H1 (cell line): ENCODE data around the gene PHETA1. TPM values are rescaled to one million over a fixed set of nuclear protein-coding genes. Genes with fewer than 3 reads are reported as not detected.

Experiments used
- CTCF ChIA-PET: fragments of 300-600 bp; sonication (Branson Sonifier 250); formaldehyde crosslinking; loops from one replicate; lab custom pipeline; 2021; ENCODE audit not compliant: partially characterized antibody; lab: Charles Lee
- POLR2A ChIA-PET: fragments of 300-600 bp; sonication (Branson Sonifier 250); formaldehyde crosslinking; loops from one replicate; lab custom pipeline; 2021; ENCODE audit warnings: inconsistent platforms; ENCODE audit not compliant: partially characterized antibody; lab: Charles Lee
- DNase-seq, 2 experiments: peaks; one replicate each; pipeline versions ENCODE4 v3.0.0 to v3.0.0-alpha.2; 2010 to 2022; ENCODE audit warnings: low spot score in 2 of 2, low read depth in 1 of 2, mixed read lengths in 1 of 2
- FAIRE-seq: peaks from 2 replicates; lab custom pipeline; 2011; peaks lifted over from hg19 to GRCh38; lab: Jason Lieb, UNC
- H2AFZ ChIP-seq: 2 replicates; pipeline ENCODE4 v1.8.1; 2012; ENCODE audit warnings: low read length, inconsistent platforms
- H2AK5ac ChIP-seq: 2 replicates; pipeline ENCODE4 v1.6.1; 2013; ENCODE audit warnings: low read depth, low read length
- H2BK120ac ChIP-seq: replicated peaks from 2 replicates; pipeline ENCODE3; 2013; ENCODE audit warnings: low read depth, low read length, inconsistent platforms
- H2BK12ac ChIP-seq: 2 replicates; pipeline ENCODE4 v1.6.1; 2013; ENCODE audit warnings: low read depth, low read length
- H2BK15ac ChIP-seq: 2 replicates; pipeline ENCODE4 v1.6.1; 2013; ENCODE audit warnings: low read length
- H2BK20ac ChIP-seq: 2 replicates; pipeline ENCODE4 v1.6.1; 2013; ENCODE audit warnings: low read length
- H2BK5ac ChIP-seq: 2 replicates; pipeline ENCODE4 v1.6.1; 2013; ENCODE audit warnings: low read depth, low read length
- H3K14ac ChIP-seq: 2 replicates; pipeline ENCODE4 v1.6.1; 2013; ENCODE audit warnings: inconsistent platforms; ENCODE audit not compliant: insufficient read length
- H3K18ac ChIP-seq: 2 replicates; pipeline ENCODE4 v1.6.1; 2013; ENCODE audit warnings: low read length; ENCODE audit errors: extremely low read depth
- H3K23ac ChIP-seq: 2 replicates; pipeline ENCODE4 v1.6.1; 2013; ENCODE audit warnings: inconsistent platforms; ENCODE audit not compliant: insufficient read length
- H3K23me2 ChIP-seq: 2 replicates; pipeline ENCODE4 v1.6.1; 2013; ENCODE audit warnings: low read depth, low read length
- H3K27ac ChIP-seq: 2 replicates; pipeline ENCODE4 v1.6.1; 2011; ENCODE audit warnings: low read depth, low read length, inconsistent platforms
- H3K27me3 ChIP-seq, 4 experiments: replicated peaks in 1 of 4; 1 replicate in 1 of 4; 2 replicates in 3 of 4; pipeline versions ENCODE4 v1.6.1 to v1.8.1; 2011 to 2013; ENCODE audit warnings: low read length in 3 of 4, mild to moderate bottlenecking in 3 of 4, inconsistent platforms in 2 of 4, mixed read lengths in 2 of 4, moderate library complexity in 1 of 4; ENCODE audit not compliant: control insufficient read depth in 3 of 4, insufficient read depth in 3 of 4; ENCODE audit errors: extremely low read depth in 1 of 4
- H3K36me3 ChIP-seq, 4 experiments: 2 replicates each; pipeline versions ENCODE4 v1.6.1 to v1.8.1; 2011 to 2013; ENCODE audit warnings: mild to moderate bottlenecking in 4 of 4, low read length in 3 of 4, moderate library complexity in 2 of 4, control low read depth in 1 of 4, inconsistent platforms in 1 of 4; ENCODE audit not compliant: insufficient read depth in 4 of 4, control insufficient read depth in 2 of 4
- H3K4ac ChIP-seq: replicated peaks from 2 replicates; pipeline ENCODE3; 2013; ENCODE audit warnings: low read length, low read depth, mixed read lengths, inconsistent platforms; ENCODE audit not compliant: insufficient read length
- H3K4me1 ChIP-seq, 4 experiments: replicated peaks in 1 of 4; 1 replicate in 1 of 4; 2 replicates in 3 of 4; pipeline versions ENCODE4 v1.6.1 to v1.8.1; 2011 to 2013; ENCODE audit warnings: low read length in 3 of 4, inconsistent platforms in 2 of 4, mixed read lengths in 1 of 4; ENCODE audit not compliant: insufficient read depth in 4 of 4, control insufficient read depth in 3 of 4
- H3K4me2 ChIP-seq, 2 experiments: 2 replicates each; pipeline versions ENCODE4 v1.6.1 to v1.8.1; 2011 to 2013; ENCODE audit warnings: low read depth in 2 of 2, low read length in 2 of 2, control low read depth in 1 of 2, inconsistent platforms in 1 of 2, mild to moderate bottlenecking in 1 of 2; ENCODE audit not compliant: insufficient read depth in 1 of 2
- H3K4me3 ChIP-seq, 4 experiments: fragments of 200-600, 300-600 bp in 1 of 4; sonication (generic), shearing (Covaris generic), sonication (Bioruptor Twin) in 1 of 4; 2 replicates each; pipeline versions ENCODE4 v1.5.1 to v1.8.1; 2011 to 2016; ENCODE audit warnings: low read length in 4 of 4, low read depth in 3 of 4, control low read depth in 2 of 4, inconsistent platforms in 2 of 4, mild to moderate bottlenecking in 2 of 4, mixed read lengths in 1 of 4, moderate library complexity in 1 of 4; ENCODE audit not compliant: insufficient read depth in 2 of 4; ENCODE audit errors: extremely low read depth in 1 of 4
- H3K56ac ChIP-seq: replicated peaks from 2 replicates; pipeline ENCODE3; 2013; ENCODE audit warnings: low read depth, mild to moderate bottlenecking, mixed read lengths, low read length, inconsistent platforms; ENCODE audit not compliant: insufficient read length
- H3K79me1 ChIP-seq: 2 replicates; pipeline ENCODE4 v1.6.1; 2013; ENCODE audit warnings: low read depth, low read length, control low read depth
- H3K79me2 ChIP-seq, 2 experiments: 2 replicates each; pipeline versions ENCODE4 v1.6.1 to v1.8.1; 2012 to 2013; ENCODE audit warnings: low read length in 2 of 2, mild to moderate bottlenecking in 2 of 2, inconsistent platforms in 1 of 2; ENCODE audit not compliant: insufficient read depth in 2 of 2, control insufficient read depth in 1 of 2
- H3K9ac ChIP-seq, 4 experiments: replicated peaks in 1 of 4; 1 replicate in 1 of 4; 2 replicates in 3 of 4; pipeline versions ENCODE4 v1.6.1 to v1.8.1; 2011 to 2013; ENCODE audit warnings: low read depth in 3 of 4, low read length in 3 of 4, control low read depth in 2 of 4, mild to moderate bottlenecking in 2 of 4, moderate library complexity in 2 of 4, inconsistent platforms in 1 of 4; ENCODE audit errors: extremely low read depth in 1 of 4
- H3K9me3 ChIP-seq, 2 experiments: 2 replicates each; pipeline versions ENCODE4 v1.6.1 to v1.8.1; 2012 to 2013; ENCODE audit warnings: mild to moderate bottlenecking in 2 of 2, moderate library complexity in 2 of 2, control low read depth in 1 of 2, inconsistent platforms in 1 of 2, low read depth in 1 of 2, low read length in 1 of 2, mixed read lengths in 1 of 2; ENCODE audit not compliant: insufficient read depth in 2 of 2
- H4K20me1 ChIP-seq, 2 experiments: replicated peaks in 1 of 2; 2 replicates each; pipeline versions ENCODE3 to v1.8.1; 2011 to 2013; ENCODE audit warnings: inconsistent platforms in 2 of 2, low read length in 2 of 2, mild to moderate bottlenecking in 1 of 2; ENCODE audit not compliant: insufficient read depth in 2 of 2, control insufficient read depth in 1 of 2
- H4K5ac ChIP-seq: 2 replicates; pipeline ENCODE4 v1.6.1; 2013; ENCODE audit warnings: low read length, low read depth, mixed read lengths, inconsistent platforms; ENCODE audit not compliant: insufficient read length
- H4K8ac ChIP-seq: 2 replicates; pipeline ENCODE4 v1.8.0; 2013; ENCODE audit warnings: mild to moderate bottlenecking, moderate library complexity, low read length, inconsistent platforms; ENCODE audit not compliant: insufficient read depth; ENCODE audit errors: extremely low read depth
- H4K91ac ChIP-seq: replicated peaks from 2 replicates; pipeline ENCODE3; 2013; ENCODE audit warnings: low read length, mixed read lengths, inconsistent platforms; ENCODE audit not compliant: insufficient read length
- CEBPB ChIP-seq: IDR thresholded peaks from 2 replicates; pipeline ENCODE4 v1.6.1; 2012; ENCODE audit warnings: low read depth, low read length
- CHD1 ChIP-seq: IDR thresholded peaks from 2 replicates; pipeline ENCODE4 v1.6.1; 2012; ENCODE audit warnings: low read depth, low read length, improper control_type of control experiment
- CREB1 ChIP-seq: IDR thresholded peaks from 2 replicates; pipeline ENCODE4 v1.6.1; 2012; ENCODE audit warnings: inconsistent platforms
- CTBP2 ChIP-seq: IDR thresholded peaks from 2 replicates; pipeline ENCODE4 v1.7.0; 2011; ENCODE audit warnings: borderline replicate concordance, mild to moderate bottlenecking, moderate library complexity, mixed read lengths, low read length; ENCODE audit not compliant: insufficient read depth, insufficient read length
- EGR1 ChIP-seq: IDR thresholded peaks from 2 replicates; pipeline ENCODE4 v1.6.1; 2011; ENCODE audit warnings: low read depth, low read length, borderline replicate concordance
- JUN ChIP-seq: IDR thresholded peaks from 2 replicates; pipeline ENCODE4 v1.6.1; 2011; ENCODE audit warnings: low read depth, mild to moderate bottlenecking, improper control_type of control experiment, low read length
- RFX5 ChIP-seq: IDR thresholded peaks from 2 replicates; pipeline ENCODE4 v1.6.1; 2011; ENCODE audit warnings: low read depth, low read length, improper control_type of control experiment, borderline replicate concordance
- SAP30 ChIP-seq: fragments of 300-600 bp; sonication (generic); IDR thresholded peaks from 2 replicates; pipeline ENCODE4 v1.7.1; 2012; ENCODE audit warnings: low read length, moderate library complexity, mild to moderate bottlenecking, inconsistent platforms; ENCODE audit not compliant: insufficient read depth, insufficient replicate concordance
- SIX5 ChIP-seq: IDR thresholded peaks from 2 replicates; pipeline ENCODE4 v1.6.1; 2011; ENCODE audit warnings: mild to moderate bottlenecking, low read depth, low read length
- TAF1 ChIP-seq: IDR thresholded peaks from 2 replicates; pipeline ENCODE4 v1.6.1; 2011; ENCODE audit warnings: mild to moderate bottlenecking, low read depth, low read length
- TEAD4 ChIP-seq: IDR thresholded peaks from 2 replicates; pipeline ENCODE4 v1.6.1; 2012; ENCODE audit warnings: low read depth, low read length, inconsistent platforms, mixed read lengths
- WGBS, 2 experiments: shearing (Covaris generic) in 1 of 2; methylation state at CpG; one replicate each; pipeline versions ENCODE4 v1.1.6 to v1.1.7; 2013 to 2015; ENCODE audit warnings: low lambda C conversion rate in 2 of 2, mixed read lengths in 2 of 2, inconsistent platforms in 1 of 2, low coverage in 1 of 2, missing lambda C conversion rate in 1 of 2; ENCODE audit not compliant: insufficient replicate concordance in 2 of 2, insufficient coverage in 1 of 2, insufficient read length in 1 of 2; ENCODE audit errors: extremely low coverage in 1 of 2, missing lambda C conversion rate in 1 of 2; 5-methylcytosine and 5-hydroxymethylcytosine counted together
- polyA plus RNA-seq, 7 experiments: library from polyadenylated mRNA; depleted of rRNA in 3 of 7; stranded (reverse) in 5 of 7; unstranded in 2 of 7; fragments of >200 nt in 5 of 7; fragments of 200-250 nt in 2 of 7; gene quantifications; 1 replicate in 5 of 7; 2 replicates in 1 of 7; 4 replicates in 1 of 7; pipeline versions ENCODE4 v1.2.1 to v1.2.3, GENCODE V29; 2011 to 2013; ENCODE audit warnings: missing spikeins in 2 of 7, mixed read lengths in 2 of 7
- total RNA-seq: library from RNA; stranded (reverse); fragmentation: NEBNext Ultra II Directional; extraction: Animal tissue kit (Norgen Biotek cat#: 25700); gene quantifications from 2 replicates; pipeline ENCODE4 v1.2.1, GENCODE V29; 2021
- TF ChIP-seq, protein P1 (sequence below): IDR thresholded peaks from 2 replicates; pipeline ENCODE4 v1.6.1; 2012; ENCODE audit warnings: low read length, inconsistent platforms

The PHETA1 gene
- total and polyA plus RNA-seq, 2 of the 8 experiments (the other 6 are each of a cell fraction or from before 2014, with no cell fraction given): 5.2 to 12.3 TPM

- WGBS, 2 experiments: 87% methylated on average over 5 of the region's 5 CpGs; no CpG with 5 or more reads in 1 of the 2 experiments
- POLR2A ChIA-PET: no interaction called here
- TF ChIP-seq CHD1: no peak
- no peak for TF ChIP-seq CREB1
- no peak for TF ChIP-seq CTBP2
- no peak for TF ChIP-seq CEBPB
- TF ChIP-seq EGR1: no peak
- no peak for TF ChIP-seq RFX5
- TF ChIP-seq SAP30: no peak
- no peak for TF ChIP-seq JUN
- no peak for TF ChIP-seq TEAD4
- TF ChIP-seq TAF1: no peak
- TF ChIP-seq, protein P1, sequence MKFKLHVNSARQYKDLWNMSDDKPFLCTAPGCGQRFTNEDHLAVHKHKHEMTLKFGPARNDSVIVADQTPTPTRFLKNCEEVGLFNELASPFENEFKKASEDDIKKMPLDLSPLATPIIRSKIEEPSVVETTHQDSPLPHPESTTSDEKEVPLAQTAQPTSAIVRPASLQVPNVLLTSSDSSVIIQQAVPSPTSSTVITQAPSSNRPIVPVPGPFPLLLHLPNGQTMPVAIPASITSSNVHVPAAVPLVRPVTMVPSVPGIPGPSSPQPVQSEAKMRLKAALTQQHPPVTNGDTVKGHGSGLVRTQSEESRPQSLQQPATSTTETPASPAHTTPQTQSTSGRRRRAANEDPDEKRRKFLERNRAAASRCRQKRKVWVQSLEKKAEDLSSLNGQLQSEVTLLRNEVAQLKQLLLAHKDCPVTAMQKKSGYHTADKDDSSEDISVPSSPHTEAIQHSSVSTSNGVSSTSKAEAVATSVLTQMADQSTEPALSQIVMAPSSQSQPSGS: no peak
- TF ChIP-seq SIX5: no peak
Measured at GRCh38 chr12:111337371-111337770, 31.5 kb downstream of the PHETA1 start.

More at GRCh38 chr12:111337371-111337770, 31.5 kb downstream of the PHETA1 start:
- H3K27ac ChIP-seq: no peak overlapping the region
- CTCF ChIA-PET: interaction anchor here (1.2 to 1.6 kb wide), 2 partner anchors 15 to 19 kb away, joined by 3 to 5 read pairs; no protein-coding TSS in a partner anchor
- no peak overlapping the region for H2BK20ac ChIP-seq
- no peaks in the 10 kb centered on the region for H3K9me3 ChIP-seq
- H3K36me3 ChIP-seq: no peaks in the 10 kb centered on the region
- H3K9ac ChIP-seq: no peak overlapping the region
- no peak overlapping the region for H4K91ac ChIP-seq
- H3K18ac ChIP-seq: no peak overlapping the region
- no peak overlapping the region for H3K14ac ChIP-seq
- H2BK15ac ChIP-seq: no peak overlapping the region
- H3K4me3 ChIP-seq: no peak overlapping the region
- FAIRE-seq: no peak
- H4K20me1 ChIP-seq: no peaks in the 10 kb centered on the region
- no peak overlapping the region for H2BK5ac ChIP-seq
- H3K56ac ChIP-seq: no peak overlapping the region
- H4K5ac ChIP-seq: no peak overlapping the region
- H2AFZ ChIP-seq: no peak overlapping the region
- H2AK5ac ChIP-seq: no peak overlapping the region
- no peak overlapping the region for H2BK120ac ChIP-seq
- H3K4me2 ChIP-seq: no peak overlapping the region
- H3K4ac ChIP-seq: no peak overlapping the region
- H3K27me3 ChIP-seq: no peaks in the 10 kb centered on the region
- H3K23me2 ChIP-seq: no peaks in the 10 kb centered on the region
- H3K79me1 ChIP-seq: no peaks in the 10 kb centered on the region
- DNase-seq: no peak
- no peak overlapping the region for H2BK12ac ChIP-seq
- no peak overlapping the region for H3K23ac ChIP-seq
- H3K4me1 ChIP-seq: peaks cover 0 to 6% (median 0%) of the 10 kb centered on the region in 4 experiments; a peak in 2 of 7 replicates
- H4K8ac ChIP-seq: no peak overlapping the region
- no peaks in the 10 kb centered on the region for H3K79me2 ChIP-seq
